ENCODE results near the gene MPV17L.
"Not testable (repeated sequence)": the region's sequence is repeated elsewhere in the genome, so short reads cannot be mapped to it uniquely, and the experiment has no call there.

GRCh38 chr16:15378194-15378593 lies 17.4 kb upstream of the MPV17L start, which contains the start of gene NPIPA5:
- TF ChIP-seq CTCF (IDR thresholded peaks at IDR 0.05); POLR2A (IDR thresholded peaks at IDR 0.05; ENCODE audit: low read length): not testable (repeated sequence)

Measured in A549 (cell line).